Sigmoid colon (tissue), 7 donors: Measurements from ENCODE around the gene PADI1. TPM values are rescaled to one million over a fixed set of nuclear protein-coding genes. Genes with fewer than 3 reads are reported as not detected.

ENCODE experiments used
- DNase-seq: peaks from one replicate; pipeline ENCODE4 v3.0.0-alpha.2; 2019
- H3K27ac ChIP-seq, 4 donors: fragments of 200-600 bp; sonication (generic); one replicate each; pipeline ENCODE4 v1.5.1; 2016 to 2019; ENCODE audit warnings: mild to moderate bottlenecking in 1 of 4
- H3K27me3 ChIP-seq, 3 donors: fragments of 200-600 bp; sonication (generic); one replicate each; pipeline ENCODE4 v1.5.1; 2019; ENCODE audit warnings: mild to moderate bottlenecking in 1 of 3
- H3K36me3 ChIP-seq, 4 donors: fragments of 200-600 bp; sonication (generic); one replicate each; pipeline ENCODE4 v1.5.1; 2016 to 2019
- H3K4me1 ChIP-seq, 4 donors: fragments of 200-600 bp; sonication (generic); one replicate each; pipeline ENCODE4 v1.5.1; 2017 to 2019
- H3K4me3 ChIP-seq, 4 donors: fragments of 200-600 bp; sonication (generic); one replicate each; pipeline ENCODE4 v1.5.1; 2017 to 2019; ENCODE audit warnings: mild to moderate bottlenecking in 2 of 4, moderate library complexity in 1 of 4
- H3K9me3 ChIP-seq, 4 donors: fragments of 200-600 bp in 3 of 4; sonication (generic) in 3 of 4; one replicate each; pipeline versions ENCODE4 v1.5.1 to v1.6.1; 2013 to 2019
- EP300 ChIP-seq, 4 donors: sonication (generic); formaldehyde crosslinking; IDR thresholded peaks; one replicate each; pipeline ENCODE4 v1.6.1; 2017; ENCODE audit warnings: antibody characterized with exemption in 4 of 4
- POLR2A ChIP-seq, 2 donors: fragments of 450-650 bp; IDR thresholded peaks; one replicate each; pipeline ENCODE4 v1.6.1; 2016; ENCODE audit warnings: antibody characterized with exemption in 2 of 2, mild to moderate bottlenecking in 2 of 2, moderate library complexity in 2 of 2
- POLR2AphosphoS5 ChIP-seq, 4 donors: sonication (generic); formaldehyde crosslinking; IDR thresholded peaks; one replicate each; pipeline ENCODE4 v1.6.1; 2017; ENCODE audit warnings: antibody characterized with exemption in 4 of 4
- WGBS, 2 donors: extraction: QIAGEN DNeasy Blood & Tissue Kit; methylation state at CpG; one replicate each; pipeline ENCODE4 v1.1.7; 2013; 5-methylcytosine and 5-hydroxymethylcytosine counted together
- intact Hi-C: fragments of 100-400 bp; cut with DNase I; formaldehyde crosslinking; loops from one replicate; pipeline ENCODE4 v1.15.1; 2023
- polyA plus RNA-seq, 3 donors: library from polyadenylated mRNA; stranded (reverse); fragments of 200-250 nt; gene quantifications; one replicate each; pipeline ENCODE4 v1.2.3, GENCODE V29; 2013
- total RNA-seq, 4 donors: library from RNA; depleted of rRNA; stranded (reverse); fragments of >200 nt; gene quantifications; one replicate each; pipeline ENCODE4 v1.1.0, GENCODE V29; 2016
- TF ChIP-seq, protein P1 (sequence below), 4 experiments: fragments of 450-650 bp in 3 of 4; fragments of 200-600 bp in 1 of 4; IDR thresholded peaks; one replicate each; pipeline ENCODE4 v1.5.1; 2016 to 2019; ENCODE audit warnings: antibody characterized with exemption in 4 of 4, mild to moderate bottlenecking in 3 of 4, moderate library complexity in 2 of 4
- donor health status: healthy with polysubstance abuse.
- donor health status: Bipolar disorder and iron deficiency.
- donor health status: healthy.

Gene PADI1
- total and polyA plus RNA-seq, 7 donors: under 0.01 to 0.92 (median 0.63) TPM; not detected in 4

DNA sequence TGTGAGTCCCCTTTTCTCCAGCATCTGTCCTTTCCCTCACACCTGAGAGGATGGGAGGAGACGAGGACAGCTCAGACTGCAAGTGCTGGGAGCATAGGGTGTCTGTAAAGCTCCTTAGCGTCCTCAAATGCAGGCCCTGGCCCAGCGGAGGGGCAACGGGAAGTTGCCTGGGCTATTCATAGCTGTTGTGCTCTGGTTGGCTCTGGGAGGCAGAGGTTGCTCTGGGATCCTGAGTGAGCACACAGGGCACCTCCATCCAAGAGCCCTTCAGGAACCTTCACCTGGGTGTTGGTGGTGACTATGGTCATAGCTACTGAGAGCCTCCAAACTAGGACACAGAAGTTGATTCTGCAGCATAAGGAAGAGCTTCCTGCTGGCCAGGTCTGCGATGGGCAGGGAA is 2.6 kb downstream of the PADI1 start:
- H3K27me3 ChIP-seq: peaks cover 0 to 1% (median under 1%) of the 10 kb centered on the region in 3 donors
- no peaks in the 10 kb centered on the region for H3K36me3 ChIP-seq
- peaks cover 0 to 6% (median under 1%) of the 10 kb centered on the region in 4 donors for H3K4me1 ChIP-seq
- H3K4me3 ChIP-seq: no peak overlapping the region
- 67 to 79% methylated on average over 5 of the region's 5 CpGs for WGBS, 2 donors
- no peak for DNase-seq
- H3K27ac ChIP-seq: no peak overlapping the region
- TF ChIP-seq, protein P1, sequence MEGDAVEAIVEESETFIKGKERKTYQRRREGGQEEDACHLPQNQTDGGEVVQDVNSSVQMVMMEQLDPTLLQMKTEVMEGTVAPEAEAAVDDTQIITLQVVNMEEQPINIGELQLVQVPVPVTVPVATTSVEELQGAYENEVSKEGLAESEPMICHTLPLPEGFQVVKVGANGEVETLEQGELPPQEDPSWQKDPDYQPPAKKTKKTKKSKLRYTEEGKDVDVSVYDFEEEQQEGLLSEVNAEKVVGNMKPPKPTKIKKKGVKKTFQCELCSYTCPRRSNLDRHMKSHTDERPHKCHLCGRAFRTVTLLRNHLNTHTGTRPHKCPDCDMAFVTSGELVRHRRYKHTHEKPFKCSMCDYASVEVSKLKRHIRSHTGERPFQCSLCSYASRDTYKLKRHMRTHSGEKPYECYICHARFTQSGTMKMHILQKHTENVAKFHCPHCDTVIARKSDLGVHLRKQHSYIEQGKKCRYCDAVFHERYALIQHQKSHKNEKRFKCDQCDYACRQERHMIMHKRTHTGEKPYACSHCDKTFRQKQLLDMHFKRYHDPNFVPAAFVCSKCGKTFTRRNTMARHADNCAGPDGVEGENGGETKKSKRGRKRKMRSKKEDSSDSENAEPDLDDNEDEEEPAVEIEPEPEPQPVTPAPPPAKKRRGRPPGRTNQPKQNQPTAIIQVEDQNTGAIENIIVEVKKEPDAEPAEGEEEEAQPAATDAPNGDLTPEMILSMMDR (IDR thresholded peaks at IDR 0.05): no peak
- intact Hi-C loops: no loop called here
- no peaks in the 10 kb centered on the region for H3K9me3 ChIP-seq

DNA sequence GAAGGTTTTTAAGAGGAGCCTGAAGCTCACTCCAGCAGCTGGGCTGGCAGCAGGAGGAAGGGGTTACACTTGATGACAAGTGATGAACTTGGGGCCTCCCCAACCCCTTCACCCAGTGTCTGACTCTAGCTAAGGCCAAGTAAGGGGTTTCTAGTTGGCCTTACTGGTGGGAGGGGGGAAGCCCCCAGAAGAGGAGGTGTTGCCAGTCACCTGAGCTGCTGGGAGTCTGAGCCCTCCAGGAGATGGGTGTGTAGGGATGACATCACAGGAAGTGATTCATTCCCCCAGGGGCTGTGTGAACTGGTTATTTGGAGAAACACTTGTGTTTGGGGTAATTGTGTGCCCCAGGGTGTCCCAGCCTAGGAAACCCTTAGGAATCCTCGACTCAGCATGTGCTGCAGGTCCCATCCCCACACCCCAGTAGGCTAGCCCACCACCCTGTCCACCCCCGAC is 3.1 kb downstream of the PADI1 start:
- Histone ChIP-seq H3K4me1 (peaks cover 0 to 10% (median 5%) of the 10 kb centered on the region in 4 donors), H3K27me3 (peaks cover 0 to 5% (median 4%) of the 10 kb centered on the region in 3 donors), H3K36me3 (no peaks in the 10 kb centered on the region), H3K9me3 (no peaks in the 10 kb centered on the region), H3K27ac (no peak overlapping the region), H3K4me3 (no peak overlapping the region)
- TF ChIP-seq EP300 (IDR thresholded peaks at IDR 0.05) (no peak), POLR2A (IDR thresholded peaks at IDR 0.05) (no peak), POLR2AphosphoS5 (IDR thresholded peaks at IDR 0.05) (no peak)
- TF ChIP-seq, protein P1 (IDR thresholded peaks at IDR 0.05): no peak
- 42 to 62% methylated on average over 2 of the region's 2 CpGs for WGBS, 2 donors
- intact Hi-C loops: no loop called here
- no peak for DNase-seq

DNA sequence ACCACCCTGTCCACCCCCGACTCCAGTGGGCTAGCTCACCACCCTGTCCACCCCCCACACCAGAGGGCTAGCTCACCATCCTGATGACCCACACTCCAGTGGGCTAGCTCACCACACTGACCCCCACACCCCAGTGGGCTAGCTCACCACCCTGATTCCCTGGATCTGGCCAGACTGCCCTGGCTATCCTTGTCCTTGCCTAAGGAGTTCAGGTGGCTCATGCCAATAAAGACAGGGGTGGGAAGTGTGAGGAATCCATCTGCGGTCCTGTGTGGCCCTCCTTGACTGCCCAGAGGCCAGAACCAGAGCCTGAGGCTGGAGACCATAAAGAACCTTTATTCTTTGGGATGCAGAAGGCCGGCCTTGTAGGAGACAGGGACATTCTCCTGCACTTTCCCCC is 3.6 kb downstream of the PADI1 start:
- TF ChIP-seq, protein P1 (IDR thresholded peaks at IDR 0.05): no peak
- no peak for TF ChIP-seq EP300 (IDR thresholded peaks at IDR 0.05)
- TF ChIP-seq POLR2A (IDR thresholded peaks at IDR 0.05): no peak
- no peak for TF ChIP-seq POLR2AphosphoS5 (IDR thresholded peaks at IDR 0.05)
- Histone ChIP-seq H3K9me3 (no peaks in the 10 kb centered on the region), H3K27me3 (peaks cover 0 to 9% (median 4%) of the 10 kb centered on the region in 3 donors), H3K27ac (no peak overlapping the region), H3K36me3 (no peaks in the 10 kb centered on the region), H3K4me1 (peaks cover 0 to 16% (median 9%) of the 10 kb centered on the region in 4 donors), H3K4me3 (no peak overlapping the region)
- 86 to 89% methylated on average over 3 of the region's 3 CpGs for WGBS, 2 donors
- no peak for DNase-seq
- intact Hi-C loops: no loop called here

DNA sequence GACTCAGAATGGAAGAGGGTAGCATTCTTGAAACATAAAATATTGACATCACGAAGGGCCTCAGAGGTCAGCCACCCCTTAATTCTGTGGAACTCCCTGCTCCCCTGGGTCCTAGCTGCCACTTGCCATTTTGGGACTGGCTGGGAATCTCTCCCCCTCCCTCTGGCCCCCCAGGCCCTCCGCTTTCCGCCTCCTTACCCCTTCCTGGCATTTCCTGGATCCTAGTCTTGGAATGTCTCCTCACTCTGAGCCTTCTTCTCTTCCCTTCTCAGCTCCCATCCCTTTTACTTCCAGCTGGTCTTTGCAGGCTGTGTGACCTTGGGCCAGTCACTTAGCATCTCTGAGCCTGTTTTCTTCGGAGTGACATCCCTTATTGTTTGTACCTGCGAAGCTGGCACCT is 4.5 kb downstream of the PADI1 start:
- peaks cover 5 to 16% (median 12%) of the 10 kb centered on the region in 3 donors for H3K27me3 ChIP-seq
- H3K27ac ChIP-seq: no peak overlapping the region
- TF ChIP-seq EP300 (IDR thresholded peaks at IDR 0.05) (no peak), POLR2AphosphoS5 (IDR thresholded peaks at IDR 0.05) (no peak), POLR2A (IDR thresholded peaks at IDR 0.05) (no peak)
- TF ChIP-seq, protein P1 (IDR thresholded peaks at IDR 0.05): no peak
- no peak overlapping the region for H3K4me3 ChIP-seq
- DNase-seq: no peak
- WGBS, 2 donors: 81 to 84% methylated on average over 5 of the region's 5 CpGs
- H3K4me1 ChIP-seq: peaks cover 0 to 18% (median 9%) of the 10 kb centered on the region in 4 donors
- no peaks in the 10 kb centered on the region for H3K36me3 ChIP-seq
- H3K9me3 ChIP-seq: no peaks in the 10 kb centered on the region
- intact Hi-C loops: no loop called here

DNA sequence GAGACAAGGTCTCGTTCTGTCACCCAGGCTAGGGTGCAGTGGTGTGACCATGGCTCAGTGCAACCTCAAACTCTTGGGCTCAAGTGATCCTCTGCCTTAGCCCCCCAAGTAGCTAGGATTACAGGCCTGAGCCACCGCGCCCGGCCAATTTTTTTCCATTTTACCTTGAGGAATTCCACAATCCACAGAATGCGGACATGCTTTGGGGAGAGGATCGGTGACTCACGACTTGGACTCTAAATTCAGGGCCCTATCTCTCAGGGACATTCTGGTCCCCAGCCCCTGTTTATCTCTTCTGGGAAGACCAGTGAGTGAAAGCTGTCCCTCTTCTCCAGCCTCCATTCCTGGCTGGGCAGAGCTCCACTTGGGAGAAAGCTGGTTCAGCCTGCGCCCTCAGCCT is 5.2 kb downstream of the PADI1 start:
- no peak for DNase-seq
- H3K27me3 ChIP-seq: peaks cover 10 to 20% (median 18%) of the 10 kb centered on the region in 3 donors
- peaks cover 0 to 18% (median 9%) of the 10 kb centered on the region in 4 donors for H3K4me1 ChIP-seq
- TF ChIP-seq EP300 (IDR thresholded peaks at IDR 0.05): no peak
- TF ChIP-seq POLR2A (IDR thresholded peaks at IDR 0.05): no peak
- TF ChIP-seq, protein P1 (IDR thresholded peaks at IDR 0.05): no peak
- no peak for TF ChIP-seq POLR2AphosphoS5 (IDR thresholded peaks at IDR 0.05)
- H3K9me3 ChIP-seq: no peaks in the 10 kb centered on the region
- no peak overlapping the region for H3K4me3 ChIP-seq
- intact Hi-C loops: no loop called here
- H3K27ac ChIP-seq: no peak overlapping the region
- H3K36me3 ChIP-seq: no peaks in the 10 kb centered on the region
- 95% methylated on average over 8 of the region's 8 CpGs for WGBS, 2 donors
